Smooth muscle cell of the brain vasculature (primary cell): ENCODE measurements around the gene PAPOLG.
"Not testable (repeated sequence)": the region's sequence is repeated elsewhere in the genome, so short reads cannot be mapped to it uniquely, and the experiment has no call there.

Experiments
- DNase-seq: peaks from one replicate; pipeline ENCODE4 v3.0.0-alpha.2; 2012; ENCODE audit warnings: low read depth, low spot score

PAPOLG gene

DNA sequence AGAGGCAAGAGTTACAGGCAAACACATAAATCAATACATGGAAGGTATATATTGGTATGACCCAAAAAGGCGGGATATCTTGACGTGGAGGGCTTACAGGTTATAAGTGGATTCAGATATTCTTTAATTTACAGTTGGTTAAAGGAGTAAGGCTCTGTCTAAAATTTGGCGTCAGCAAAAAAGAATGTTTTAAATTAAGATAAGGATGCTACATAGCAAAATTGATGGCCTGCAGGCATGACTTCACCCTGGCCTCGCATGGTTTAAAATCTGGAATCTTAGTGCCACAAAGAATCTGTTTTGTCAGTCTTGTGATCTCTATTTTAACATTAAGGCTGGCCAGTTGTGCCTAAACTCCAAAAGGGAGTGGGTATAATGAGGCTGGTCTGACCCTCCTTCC, 66.9 kb downstream of the PAPOLG start:
- DNase-seq = no peak

DNA sequence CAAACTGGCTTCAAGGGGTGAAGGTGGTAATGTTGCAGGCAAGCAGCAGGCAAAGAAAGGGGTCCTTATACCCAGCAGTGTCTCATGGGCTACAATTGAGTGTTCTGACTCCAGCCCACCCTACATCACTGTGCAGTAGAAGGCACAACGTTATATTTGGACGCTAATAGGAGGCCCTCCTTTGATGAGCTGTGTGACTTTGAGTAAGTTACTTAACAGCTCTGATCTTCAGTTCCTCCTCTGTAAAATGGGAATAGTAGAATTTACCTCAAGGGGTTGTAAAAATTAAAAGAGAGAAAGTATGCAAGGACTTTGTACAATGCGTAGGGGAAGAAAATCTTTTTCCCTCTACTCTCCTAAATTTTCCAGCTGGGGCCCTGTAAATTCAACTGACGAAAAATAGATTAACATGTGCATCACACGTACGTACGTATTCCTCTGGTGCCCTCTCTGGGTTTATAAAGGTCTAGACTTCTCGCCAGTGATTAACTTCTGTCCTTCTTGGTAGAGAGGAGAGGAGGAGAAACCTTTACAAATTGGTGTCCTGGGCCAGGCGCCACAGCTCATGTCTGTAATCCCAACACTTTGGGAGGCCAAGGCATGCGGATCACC, 67.7 kb downstream of the PAPOLG start:
- no peak for DNase-seq

DNA sequence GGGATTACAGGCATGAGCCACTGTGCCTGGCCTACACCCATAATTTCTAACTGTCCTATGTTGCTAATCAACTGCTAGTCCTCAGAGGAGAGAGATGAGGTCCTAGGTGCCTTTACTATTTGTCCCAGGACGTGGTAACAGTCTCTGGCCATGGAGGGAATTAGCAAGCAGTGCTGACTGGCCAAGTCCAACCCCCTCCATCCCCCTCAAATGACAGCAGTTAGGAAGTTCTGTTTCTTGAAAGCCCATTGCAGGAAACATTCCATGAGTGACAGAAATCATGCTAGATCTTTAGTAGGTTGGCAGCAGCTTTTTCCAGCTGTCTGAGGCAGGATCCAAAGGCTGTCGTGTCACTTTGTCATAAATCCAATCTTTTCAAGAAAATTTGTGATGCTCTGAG, 69.6 kb downstream of the PAPOLG start:
- no peak for DNase-seq

DNA sequence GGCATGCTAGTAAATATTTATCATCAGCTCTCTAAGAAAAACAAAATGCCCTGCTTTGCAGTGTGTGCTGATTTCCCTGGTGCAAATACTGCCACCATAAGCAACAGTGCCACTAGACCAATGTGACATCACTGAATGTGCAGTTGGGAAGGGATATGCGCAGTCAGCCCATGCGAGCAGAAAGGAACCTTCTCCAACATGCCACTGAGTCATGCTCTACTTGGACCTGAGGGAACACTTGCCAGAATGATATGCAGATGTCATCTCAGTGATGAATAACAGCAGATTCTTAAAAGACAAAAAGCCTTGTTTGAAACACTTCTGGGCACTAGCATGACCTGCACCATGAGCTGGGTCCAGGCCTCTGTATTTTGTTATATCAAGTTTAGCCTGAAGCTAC, 70.0 kb downstream of the PAPOLG start:
- DNase-seq = no peak

DNA sequence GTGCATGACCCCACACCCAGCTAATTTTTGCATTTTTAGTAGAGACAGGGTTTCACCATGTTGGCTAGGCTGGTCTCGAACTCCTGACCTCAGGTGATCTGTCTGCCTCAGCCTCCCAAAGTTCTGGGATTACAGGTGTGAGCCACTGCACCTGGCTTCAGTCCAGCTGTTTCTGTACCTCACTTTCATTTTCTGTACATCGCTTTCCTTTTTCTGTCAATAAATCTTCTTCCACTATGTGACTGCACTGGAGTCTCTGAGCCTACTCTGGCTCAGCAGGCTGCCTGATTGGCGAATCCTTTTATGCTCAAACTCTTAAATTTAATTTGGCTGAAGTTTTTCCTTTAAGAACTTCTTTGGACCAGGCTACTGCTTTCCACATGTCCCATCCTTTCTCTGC, 70.8 kb downstream of the PAPOLG start:
- not testable (repeated sequence) for DNase-seq

DNA sequence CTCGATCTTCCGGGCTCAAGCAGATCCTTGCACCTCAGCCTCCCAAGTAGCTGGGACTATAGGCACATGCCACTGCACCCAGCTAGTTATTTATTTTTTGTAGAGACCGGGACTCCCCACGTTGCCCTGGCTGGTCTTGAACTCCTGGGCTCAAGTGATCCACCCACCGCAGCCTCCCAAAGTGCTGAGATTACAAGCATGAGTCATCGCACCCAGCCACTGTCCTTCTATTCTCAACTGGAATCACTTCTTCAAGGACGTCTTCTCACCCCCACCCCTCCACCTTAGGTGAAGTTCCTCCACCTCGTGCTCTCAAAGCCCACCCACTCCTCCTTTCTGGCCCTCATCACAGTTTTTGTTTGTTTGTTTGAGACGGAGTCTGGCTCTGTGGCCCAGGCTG, 71.3 kb downstream of the PAPOLG start:
- DNase-seq = no peak

DNA sequence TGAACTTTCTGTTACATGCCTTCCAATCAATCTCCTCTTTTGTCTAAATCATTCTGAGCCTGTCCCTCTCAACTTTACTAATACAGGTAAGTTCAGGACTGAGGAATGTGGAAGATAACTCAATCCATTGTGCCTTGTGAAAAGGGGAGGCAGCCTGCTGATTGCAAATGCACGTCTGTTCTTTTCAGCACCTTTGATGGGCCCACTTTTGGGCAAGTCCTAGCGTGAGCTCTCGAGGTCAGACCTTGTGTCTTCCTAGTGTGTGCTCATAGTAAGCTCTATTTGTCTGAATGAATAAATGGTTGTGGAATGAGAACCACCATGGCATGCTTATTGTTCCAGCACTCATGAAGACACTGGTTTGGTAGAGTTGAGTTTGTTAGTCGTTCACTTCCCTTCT, 74.9 kb downstream of the PAPOLG start:
- no peak for DNase-seq

DNA sequence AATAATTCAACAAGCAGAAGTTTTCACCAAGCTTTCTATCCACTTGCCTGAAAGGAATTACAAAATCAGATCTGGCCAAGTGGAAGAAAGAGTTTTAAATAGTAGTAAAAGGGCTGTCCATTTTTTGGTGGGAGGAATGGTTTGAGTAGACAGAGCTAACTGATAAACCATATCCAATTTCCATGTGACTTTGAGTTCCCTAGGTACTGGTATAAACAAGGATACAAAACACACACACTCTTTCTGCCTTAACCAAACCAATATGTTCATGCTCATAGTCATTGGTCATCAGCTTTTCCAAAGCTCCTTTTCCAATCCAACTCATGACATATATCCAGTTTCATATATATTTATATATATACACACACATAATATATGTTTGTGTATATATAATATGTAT, 75.9 kb downstream of the PAPOLG start:
- DNase-seq = no peak

DNA sequence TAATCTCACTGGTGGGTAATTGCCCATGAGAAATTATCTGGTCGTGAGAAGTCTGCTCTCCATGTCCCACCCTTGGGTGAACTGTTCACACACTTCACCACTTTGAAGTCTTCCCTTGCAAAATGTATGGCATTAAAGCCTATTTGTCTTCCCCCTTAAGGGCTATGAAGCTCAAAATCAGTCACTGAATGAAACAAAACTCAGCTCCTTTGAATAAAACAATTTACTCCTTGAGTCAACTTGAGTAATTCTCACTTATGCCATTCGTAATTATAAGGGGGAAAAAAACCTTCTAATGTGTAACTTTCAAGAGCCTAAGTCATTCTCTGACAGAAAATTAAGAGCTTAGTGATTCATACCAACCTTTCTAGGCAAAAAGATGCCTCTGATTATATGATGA, 76.6 kb downstream of the PAPOLG start:
- no peak for DNase-seq

DNA sequence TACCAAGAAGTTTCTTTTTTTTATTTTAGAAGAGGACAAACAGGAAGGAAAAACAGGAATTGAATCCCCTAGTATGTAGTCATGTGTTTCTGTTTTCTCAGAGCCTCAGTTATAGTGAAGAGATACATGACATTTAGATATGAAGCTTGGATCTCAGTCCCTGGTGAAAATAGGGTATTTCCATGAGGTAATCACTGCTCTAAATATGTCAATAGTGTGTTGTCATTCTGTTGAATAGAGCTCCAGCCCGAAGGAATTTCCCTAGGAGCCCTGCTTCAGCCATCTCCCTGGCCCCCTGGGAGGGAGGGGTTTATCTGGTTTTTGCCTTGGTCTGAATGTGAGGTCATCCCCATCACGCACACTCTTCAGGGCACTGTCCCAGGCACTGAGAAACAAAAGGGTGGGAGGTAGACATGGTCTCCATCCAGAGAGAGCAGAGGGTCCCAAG, 78.2 kb downstream of the PAPOLG start:
- no peak for DNase-seq

DNA sequence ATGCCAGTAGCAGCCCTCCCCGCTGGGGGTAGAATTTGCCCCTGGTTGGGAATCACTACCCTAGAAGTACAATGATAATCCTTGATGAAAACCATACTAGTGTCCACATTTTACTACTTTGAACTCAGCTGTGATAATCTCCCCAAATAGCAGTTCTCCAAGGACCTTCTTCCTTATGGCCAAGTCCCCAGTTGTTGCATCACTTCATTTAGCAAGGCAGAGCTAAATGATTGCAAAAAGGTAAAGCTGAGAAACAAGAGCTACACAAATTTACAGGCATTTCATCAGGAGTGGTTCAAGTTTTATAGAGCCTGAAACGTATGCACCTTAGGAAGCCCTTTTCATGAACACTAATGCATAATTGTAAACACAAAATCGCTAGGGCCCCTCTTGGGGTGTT, 80.4 kb downstream of the PAPOLG start:
- DNase-seq = no peak

DNA sequence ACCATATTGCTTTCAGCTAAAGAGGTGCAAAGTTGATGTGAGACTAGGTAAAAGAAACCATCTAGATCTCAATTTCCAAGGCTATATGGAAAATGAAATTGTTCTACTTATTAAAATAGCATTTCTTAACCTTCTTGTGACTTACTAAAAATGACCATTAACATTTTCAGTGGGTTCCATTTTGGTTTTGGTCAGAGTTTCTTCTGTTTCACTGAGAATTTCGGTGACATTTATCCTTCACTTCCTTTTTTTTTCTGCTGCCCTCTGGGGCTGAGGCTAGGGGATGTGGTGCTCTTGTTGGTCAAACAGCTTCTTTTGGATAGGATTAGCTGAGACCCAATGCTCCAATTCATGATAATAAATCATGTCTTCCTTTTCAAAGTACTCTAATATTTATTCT, 81.1 kb downstream of the PAPOLG start:
- DNase-seq = no peak

DNA sequence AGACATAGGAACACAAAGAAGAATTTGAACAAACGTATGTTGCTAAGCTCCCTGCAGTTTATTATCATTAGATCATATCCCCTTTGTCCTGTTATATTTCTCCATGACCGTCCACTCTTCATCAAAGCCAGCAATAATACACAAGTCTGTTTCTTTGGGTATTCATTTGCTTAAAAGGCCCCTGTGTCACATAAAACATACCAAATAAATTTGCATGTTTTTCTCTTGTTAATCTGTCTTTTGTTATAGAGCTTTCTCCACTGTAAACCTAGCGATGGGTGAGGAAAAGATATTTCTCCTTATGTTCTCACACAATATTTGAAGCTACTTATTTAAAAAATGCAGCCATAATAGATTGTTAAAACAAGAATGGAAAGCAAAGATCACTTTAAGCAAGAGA, 82.4 kb downstream of the PAPOLG start:
- no peak for DNase-seq

DNA sequence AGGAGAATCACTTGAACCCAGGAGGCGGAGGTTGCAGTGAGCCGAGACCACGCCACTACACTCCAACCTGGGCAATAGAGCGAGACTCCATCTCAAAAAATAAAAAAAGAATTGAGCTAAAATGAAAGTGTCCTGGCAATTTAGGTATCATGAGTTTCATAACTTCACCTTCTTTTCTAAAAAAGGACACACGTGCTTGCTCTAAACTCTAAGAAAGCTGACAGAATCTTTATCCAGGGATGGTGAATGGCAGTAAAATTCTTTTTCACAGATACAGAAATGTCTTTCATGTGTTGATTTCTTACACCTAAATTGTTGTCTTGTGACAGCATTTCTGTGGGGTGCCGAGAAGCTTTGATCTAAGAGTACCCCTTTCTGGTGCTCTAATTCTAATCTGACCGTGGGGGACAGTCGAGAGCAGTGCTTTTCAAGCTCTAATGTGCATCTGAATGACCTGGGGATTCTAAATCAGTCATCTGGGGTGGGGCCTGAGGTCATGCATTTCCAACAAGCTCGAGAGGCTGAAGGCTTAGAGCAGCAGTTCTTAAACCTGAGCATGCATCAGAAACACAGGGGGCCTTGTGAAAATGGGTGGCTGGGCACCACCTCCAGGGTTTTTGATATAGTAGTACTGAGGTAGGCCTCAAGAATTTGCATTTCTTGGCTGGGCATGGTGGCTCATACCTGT, 83.2 kb downstream of the PAPOLG start:
- no peak for DNase-seq

DNA sequence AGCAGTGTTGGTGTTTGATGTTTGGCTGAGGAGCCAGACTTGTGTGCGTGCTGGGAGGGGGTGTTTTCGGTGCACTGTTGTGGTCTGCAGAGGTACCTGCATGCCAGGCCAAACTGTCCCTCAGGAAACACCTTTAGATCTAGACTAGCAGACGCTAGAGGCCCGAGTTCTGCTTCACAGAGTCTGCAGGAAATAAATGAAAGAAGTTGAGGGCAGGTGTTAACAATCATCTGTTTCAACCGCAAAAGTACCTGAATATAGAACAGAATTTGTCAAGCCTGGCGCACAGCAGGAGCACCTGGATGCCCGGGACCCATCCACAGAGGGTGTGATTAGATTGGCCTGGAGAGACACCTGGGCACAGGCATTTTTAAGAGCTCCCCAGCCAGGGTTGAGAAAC, 84.8 kb downstream of the PAPOLG start:
- no peak for DNase-seq

DNA sequence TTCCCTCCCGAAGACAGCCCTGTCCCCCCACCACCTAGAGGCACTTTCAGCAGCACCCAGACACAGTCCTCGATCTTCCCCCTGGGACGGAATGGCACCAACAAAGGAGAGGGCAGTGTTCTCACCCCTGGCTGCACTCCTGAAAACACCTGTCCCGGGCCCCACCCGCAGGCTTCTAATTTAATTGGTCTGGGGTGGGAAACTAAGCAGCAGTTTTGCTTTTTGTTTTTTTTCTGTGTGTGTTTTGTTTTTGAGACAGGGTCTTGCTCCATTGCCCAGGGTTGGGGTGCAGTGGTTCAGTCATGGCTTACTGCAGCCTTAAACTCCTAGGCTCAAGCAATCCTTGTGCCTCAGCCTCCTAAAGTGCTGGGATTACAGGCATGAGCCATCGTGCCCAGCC, 86.9 kb downstream of the PAPOLG start:
- DNase-seq = no peak

DNA sequence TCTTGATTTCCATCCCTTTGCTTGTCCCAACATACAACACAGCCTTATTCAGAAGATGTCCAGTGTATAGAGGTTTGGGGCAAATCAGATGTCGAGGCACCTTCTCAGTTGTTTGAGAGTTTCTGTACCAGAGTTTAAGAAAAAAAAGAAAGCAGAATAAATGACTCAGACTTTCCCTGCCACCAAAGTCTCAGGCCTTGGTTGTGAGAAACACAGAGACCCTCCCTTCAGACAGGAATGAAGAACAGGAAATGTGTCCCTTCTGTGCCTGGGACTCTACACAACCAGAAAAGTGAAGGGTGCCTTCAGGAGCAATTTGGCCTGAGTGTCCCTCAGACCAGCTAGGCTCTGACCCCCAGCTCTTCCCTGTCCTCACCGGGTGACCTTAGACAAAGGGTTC, 88.0 kb downstream of the PAPOLG start:
- no peak for DNase-seq

DNA sequence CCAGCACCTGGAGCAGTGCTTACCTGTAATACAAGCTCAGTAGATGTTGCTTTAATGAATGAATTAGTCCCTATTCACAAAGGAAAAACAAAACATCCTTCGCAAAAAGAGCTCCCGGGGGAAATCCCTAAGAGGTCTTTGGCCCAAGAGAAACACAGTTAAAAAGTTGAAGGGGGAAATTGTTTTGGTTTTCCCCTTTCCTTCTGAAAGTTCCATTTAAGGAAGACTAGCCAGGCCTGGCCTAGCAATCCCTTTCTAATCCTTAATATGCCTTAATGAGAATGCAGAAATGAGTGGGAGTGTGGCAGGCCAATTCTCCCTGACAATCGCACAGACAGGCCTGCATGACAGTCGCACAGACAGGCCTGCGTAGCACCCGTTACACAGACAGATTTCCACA, 91.8 kb downstream of the PAPOLG start:
- DNase-seq = no peak
